OCI-LY7 (cell line): ENCODE measurements around the gene LOXHD1.

Experiments
- CTCF ChIP-seq: fragments of 200-600 bp; sonication (generic); conservative IDR thresholded peaks from 2 replicates; pipeline ENCODE4 v1.5.1; 2014; ENCODE audit warnings: mild to moderate bottlenecking, antibody characterized with exemption, low read length, moderate library complexity, mixed read lengths
- EZH2phosphoT487 ChIP-seq: fragments of 200-600 bp; sonication (generic); IDR thresholded peaks from 2 replicates; pipeline ENCODE4 v1.6.1; 2018; ENCODE audit warnings: low read depth, borderline replicate concordance, mild to moderate bottlenecking, mixed run types, antibody characterized with exemption, low read length, moderate library complexity, mixed read lengths

DNA sequence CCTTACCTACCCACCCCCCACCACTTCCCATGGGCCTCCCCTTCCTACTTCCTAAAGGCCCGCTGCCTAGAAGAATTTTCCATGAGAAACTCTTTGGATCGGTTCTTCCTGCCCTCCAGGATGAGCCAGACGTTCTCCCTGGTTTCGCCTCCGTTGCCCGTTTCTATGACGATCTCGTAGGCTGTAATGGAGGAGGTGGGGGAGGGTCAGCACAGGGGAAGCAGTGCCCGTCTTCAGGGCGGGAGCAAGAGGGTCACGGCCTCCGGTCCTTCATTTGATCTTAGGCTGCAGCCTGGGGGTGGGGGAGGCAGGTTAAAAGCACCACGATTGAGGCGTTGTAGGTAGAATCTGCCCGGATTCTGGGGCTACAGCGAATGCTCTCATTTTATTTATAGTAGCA is 172.0 kb downstream of the LOXHD1 start:
- TF ChIP-seq CTCF, result no peak
- TF ChIP-seq EZH2phosphoT487, result no peak
